ENCODE data around the gene HOXC5. TPM values are rescaled to one million over a fixed set of nuclear protein-coding genes. Genes with fewer than 3 reads are reported as not detected.

Gene HOXC5
- total RNA-seq, 2 experiments from 2014 or later, result not detected

DNA sequence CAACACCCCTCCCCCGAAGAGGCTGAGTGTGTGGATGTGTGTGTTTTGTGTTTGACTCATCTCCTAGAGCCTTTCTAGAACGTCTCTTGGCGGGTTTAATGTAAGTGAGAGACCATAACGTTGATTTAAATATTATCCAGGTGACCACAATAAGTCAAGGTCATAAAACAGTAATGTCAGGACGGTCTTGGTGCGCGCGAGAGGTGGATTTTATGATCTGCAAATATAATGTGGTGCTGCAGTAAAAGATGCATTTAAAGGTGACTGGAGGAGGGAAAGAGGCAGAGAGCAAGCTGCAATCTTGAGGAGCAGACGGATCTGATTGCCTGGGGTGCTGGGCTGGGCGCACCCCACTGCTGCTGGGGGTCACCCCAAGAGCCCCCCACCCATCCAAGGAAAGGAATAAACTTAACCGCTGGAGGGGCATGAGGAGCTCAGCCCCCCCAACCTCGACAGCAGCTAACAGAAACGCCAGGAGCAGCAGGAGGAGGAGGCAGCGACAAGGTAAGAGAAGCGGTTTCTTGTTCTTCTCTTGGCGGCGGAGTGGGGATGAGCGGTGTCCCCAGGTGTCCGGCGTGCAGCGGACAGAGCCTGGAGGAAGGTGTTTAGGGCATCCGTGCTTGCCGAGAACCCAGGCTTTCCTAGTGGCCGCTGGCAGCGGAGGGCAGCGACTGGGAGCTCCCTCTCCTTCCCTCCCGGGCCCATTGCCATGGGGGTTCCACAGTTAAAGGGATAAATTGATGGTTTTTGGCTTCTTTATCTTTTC is 42.4 kb upstream of the HOXC5 start:
- Histone ChIP-seq H3K36me3 (ENCODE audit: insufficient read depth, low read length) (no peaks in the 10 kb centered on the region), H3K27ac (ENCODE audit: low read depth, low read length, poor library complexity, severe bottlenecking) (no peak overlapping the region), H3K4me2 (ENCODE audit: low read length) (no peak overlapping the region), H3K4me3 (ENCODE audit: low read depth, low read length, poor library complexity, severe bottlenecking) (no peak overlapping the region), H4K20me1 (ENCODE audit: insufficient read depth, low read length) (no peaks in the 10 kb centered on the region), H3K9me2 (ENCODE audit: insufficient read depth, low read length) (no peaks in the 10 kb centered on the region), H3K4me1 (ENCODE audit: insufficient read depth, low read length, poor library complexity, severe bottlenecking) (peaks cover 35% of the 10 kb centered on the region), H3K9me3 (ENCODE audit: low read length) (no peaks in the 10 kb centered on the region), H2AFZ (ENCODE audit: low read length) (no peak overlapping the region), H3K79me2 (ENCODE audit: insufficient read depth, low read depth, low read length) (no peaks in the 10 kb centered on the region)
- intact Hi-C loops (cut with micrococcal nuclease; ENCODE audit: unreplicated experiment), result no loop called here
- BruUV-seq (replicated peaks), result no TSS peak
- CTCF ChIA-PET (ENCODE audit: unreplicated experiment), result interaction anchor here (0.5 to 0.6 kb wide), 2 partner anchors 16 to 63 kb away, joined by 3 read pairs; partner anchors contain the start of gene HOXC4
- DNase-seq (ENCODE audit: low spot score), result no peak
- POLR2A ChIA-PET, result interaction anchor here (0.6 to 1.0 kb wide), 2 partner anchors 9 to 215 kb away, joined by 3 read pairs; no protein-coding TSS in a partner anchor
- TF ChIP-seq, protein P1, sequence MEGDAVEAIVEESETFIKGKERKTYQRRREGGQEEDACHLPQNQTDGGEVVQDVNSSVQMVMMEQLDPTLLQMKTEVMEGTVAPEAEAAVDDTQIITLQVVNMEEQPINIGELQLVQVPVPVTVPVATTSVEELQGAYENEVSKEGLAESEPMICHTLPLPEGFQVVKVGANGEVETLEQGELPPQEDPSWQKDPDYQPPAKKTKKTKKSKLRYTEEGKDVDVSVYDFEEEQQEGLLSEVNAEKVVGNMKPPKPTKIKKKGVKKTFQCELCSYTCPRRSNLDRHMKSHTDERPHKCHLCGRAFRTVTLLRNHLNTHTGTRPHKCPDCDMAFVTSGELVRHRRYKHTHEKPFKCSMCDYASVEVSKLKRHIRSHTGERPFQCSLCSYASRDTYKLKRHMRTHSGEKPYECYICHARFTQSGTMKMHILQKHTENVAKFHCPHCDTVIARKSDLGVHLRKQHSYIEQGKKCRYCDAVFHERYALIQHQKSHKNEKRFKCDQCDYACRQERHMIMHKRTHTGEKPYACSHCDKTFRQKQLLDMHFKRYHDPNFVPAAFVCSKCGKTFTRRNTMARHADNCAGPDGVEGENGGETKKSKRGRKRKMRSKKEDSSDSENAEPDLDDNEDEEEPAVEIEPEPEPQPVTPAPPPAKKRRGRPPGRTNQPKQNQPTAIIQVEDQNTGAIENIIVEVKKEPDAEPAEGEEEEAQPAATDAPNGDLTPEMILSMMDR (conservative IDR thresholded peaks at IDR 0.05; ENCODE audit: low read length), result no peak
- no peak for TF ChIP-seq EZH2phosphoT487 (IDR thresholded peaks at IDR 0.05; ENCODE audit: borderline replicate concordance, low read depth, low read length)

DNA sequence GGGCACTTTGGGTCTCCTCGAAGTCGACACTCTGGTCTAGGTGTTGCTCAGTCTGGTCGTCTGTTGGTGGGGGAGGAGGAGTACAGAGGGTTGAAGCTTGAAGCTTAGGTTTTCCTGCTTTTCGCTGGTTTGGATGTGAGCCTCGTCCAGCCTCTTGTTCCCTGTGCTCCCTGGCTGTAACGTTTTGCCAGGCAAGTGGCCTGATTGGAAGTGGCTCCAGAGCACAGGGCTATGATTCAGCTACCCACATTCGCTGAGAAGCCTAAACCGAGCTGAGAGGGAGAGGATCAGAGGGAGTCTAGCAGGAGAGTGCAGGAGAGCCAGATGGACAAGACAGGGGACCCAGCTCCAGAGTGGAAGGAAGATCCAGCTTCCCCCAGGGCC is 41.8 kb upstream of the HOXC5 start:
- Histone ChIP-seq H3K4me2 (ENCODE audit: low read length) (no peak overlapping the region), H3K27ac (ENCODE audit: low read depth, low read length, poor library complexity, severe bottlenecking) (no peak overlapping the region), H3K4me3 (ENCODE audit: low read depth, low read length, poor library complexity, severe bottlenecking) (no peak overlapping the region), H3K4me1 (ENCODE audit: insufficient read depth, low read length, poor library complexity, severe bottlenecking) (peaks cover 33% of the 10 kb centered on the region), H3K79me2 (ENCODE audit: insufficient read depth, low read depth, low read length) (no peaks in the 10 kb centered on the region), H3K36me3 (ENCODE audit: insufficient read depth, low read length) (no peaks in the 10 kb centered on the region), H4K20me1 (ENCODE audit: insufficient read depth, low read length) (no peaks in the 10 kb centered on the region), H3K9me3 (ENCODE audit: low read length) (no peaks in the 10 kb centered on the region), H3K9me2 (ENCODE audit: insufficient read depth, low read length) (no peaks in the 10 kb centered on the region), H2AFZ (ENCODE audit: low read length) (no peak overlapping the region)
- ChIA-PET POLR2A (interaction anchor here (0.6 to 1.0 kb wide), 2 partner anchors 9 to 215 kb away, joined by 3 read pairs; no protein-coding TSS in a partner anchor), CTCF (ENCODE audit: unreplicated experiment) (interaction anchor here (0.5 to 0.6 kb wide), 2 partner anchors 16 to 63 kb away, joined by 3 read pairs; partner anchors contain the start of gene HOXC4)
- no peak for DNase-seq (ENCODE audit: low spot score)
- BruUV-seq (replicated peaks), result no TSS peak
- intact Hi-C loops (cut with micrococcal nuclease; ENCODE audit: unreplicated experiment), result no loop called here
- TF ChIP-seq, protein P1 (conservative IDR thresholded peaks at IDR 0.05; ENCODE audit: low read length), result no peak
- TF ChIP-seq EZH2phosphoT487 (IDR thresholded peaks at IDR 0.05; ENCODE audit: borderline replicate concordance, low read depth, low read length), result no peak

DNA sequence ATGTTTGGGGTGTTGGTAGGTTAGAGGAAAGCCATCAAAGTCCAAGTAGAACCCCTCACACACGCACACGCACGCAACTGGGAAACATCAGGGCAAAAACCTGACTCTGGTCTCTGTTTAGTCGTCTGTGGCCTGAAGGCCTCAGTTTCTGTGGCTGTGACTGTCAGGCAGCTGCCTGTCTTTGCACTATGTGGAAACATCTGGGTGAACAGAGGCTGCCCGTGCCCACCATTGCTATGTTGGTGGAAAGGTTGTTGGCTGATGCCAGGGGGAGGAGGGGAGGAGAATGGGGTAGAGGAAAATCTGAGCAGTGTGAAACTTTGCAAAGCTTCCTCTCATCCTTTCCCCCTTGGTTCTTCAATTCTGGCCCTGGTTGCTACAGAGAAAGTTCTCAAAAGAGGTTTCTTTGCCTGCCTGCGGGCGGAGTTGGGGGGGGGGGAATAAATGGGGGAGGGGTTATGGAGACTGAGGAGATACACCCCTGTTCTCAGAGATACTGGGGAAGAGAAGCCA is 40.4 kb upstream of the HOXC5 start:
- DNase-seq (ENCODE audit: low spot score), result no peak
- Histone ChIP-seq H3K4me2 (ENCODE audit: low read length) (no peak overlapping the region), H3K36me3 (ENCODE audit: insufficient read depth, low read length) (no peaks in the 10 kb centered on the region), H3K4me3 (ENCODE audit: low read depth, low read length, poor library complexity, severe bottlenecking) (no peak overlapping the region), H3K4me1 (ENCODE audit: insufficient read depth, low read length, poor library complexity, severe bottlenecking) (peaks cover 27% of the 10 kb centered on the region), H3K27ac (ENCODE audit: low read depth, low read length, poor library complexity, severe bottlenecking) (no peak overlapping the region), H3K9me2 (ENCODE audit: insufficient read depth, low read length) (no peaks in the 10 kb centered on the region), H2AFZ (ENCODE audit: low read length) (no peak overlapping the region), H3K9me3 (ENCODE audit: low read length) (no peaks in the 10 kb centered on the region), H3K79me2 (ENCODE audit: insufficient read depth, low read depth, low read length) (no peaks in the 10 kb centered on the region), H4K20me1 (ENCODE audit: insufficient read depth, low read length) (no peaks in the 10 kb centered on the region)
- BruUV-seq (replicated peaks), result no TSS peak
- TF ChIP-seq, protein P1 (conservative IDR thresholded peaks at IDR 0.05; ENCODE audit: low read length), result no peak
- TF ChIP-seq EZH2phosphoT487 (IDR thresholded peaks at IDR 0.05; ENCODE audit: borderline replicate concordance, low read depth, low read length), result no peak
- intact Hi-C loops (cut with micrococcal nuclease; ENCODE audit: unreplicated experiment), result no loop called here
- ChIA-PET CTCF (ENCODE audit: unreplicated experiment) (no interaction called here), POLR2A (interaction anchor here (0.6 kb wide), 3 partner anchors 72 to 299 kb away, joined by 3 read pairs; no protein-coding TSS in a partner anchor)

Data from OCI-LY7 (cell line).